SK-MEL-5 (cell line): ENCODE data around the gene SMPD2. TPM values are rescaled to one million over a fixed set of nuclear protein-coding genes. Genes with fewer than 3 reads are reported as not detected.

ENCODE experiments used
- DNase-seq: peaks from one replicate; pipeline ENCODE4 v3.0.0-alpha.2; 2016; ENCODE audit warnings: low read depth, low spot score
- in situ Hi-C: cut with HindIII; loops from 2 replicates; pipeline ENCODE4 v1.10.0; 2016; ENCODE audit warnings: low sequenced_read_pairs, high pct_unique_total_duplicates, low pct_unique_long_range_greater_than_20kb
- total RNA-seq: library from RNA; depleted of rRNA; stranded (reverse); fragments of >200 nt; shearing (Covaris generic); gene quantifications from 2 replicates; pipeline ENCODE4 v1.2.3, GENCODE V29; 2014

Gene SMPD2
- total RNA-seq, 1 experiment from 2014 or later, result 32.7 TPM

DNA sequence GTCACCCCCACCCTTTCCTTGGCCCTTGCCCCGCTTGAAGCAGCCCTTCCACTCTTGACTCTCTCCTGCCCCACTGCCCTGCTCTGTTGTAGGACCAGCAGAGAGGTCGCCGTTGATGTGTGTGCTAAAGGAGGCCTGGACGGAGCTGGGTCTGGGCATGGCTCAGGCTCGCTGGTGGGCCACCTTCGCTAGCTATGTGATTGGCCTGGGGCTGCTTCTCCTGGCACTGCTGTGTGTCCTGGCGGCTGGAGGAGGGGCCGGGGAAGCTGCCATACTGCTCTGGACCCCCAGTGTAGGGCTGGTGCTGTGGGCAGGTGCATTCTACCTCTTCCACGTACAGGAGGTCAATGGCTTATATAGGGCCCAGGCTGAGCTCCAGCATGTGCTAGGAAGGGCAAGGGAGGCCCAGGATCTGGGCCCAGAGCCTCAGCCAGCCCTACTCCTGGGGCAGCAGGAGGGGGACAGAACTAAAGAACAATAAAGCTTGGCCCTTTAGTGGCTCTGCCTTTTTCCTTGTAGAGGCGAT, 3.0 kb downstream of the SMPD2 start:
- in situ Hi-C loops, result no loop called here

GRCh38 chr6:109445382-109445781, 4.9 kb downstream of the SMPD2 start:
- no peak for DNase-seq
- in situ Hi-C loops, result no loop called here

More for the DNA sequence above, 3.0 kb downstream of the SMPD2 start:
- no peak for DNase-seq

- no peak for DNase-seq
- in situ Hi-C loops, result no loop called here
These were observed 5.5 kb downstream of the SMPD2 start for GRCh38 chr6:109446072-109446471.

DNA sequence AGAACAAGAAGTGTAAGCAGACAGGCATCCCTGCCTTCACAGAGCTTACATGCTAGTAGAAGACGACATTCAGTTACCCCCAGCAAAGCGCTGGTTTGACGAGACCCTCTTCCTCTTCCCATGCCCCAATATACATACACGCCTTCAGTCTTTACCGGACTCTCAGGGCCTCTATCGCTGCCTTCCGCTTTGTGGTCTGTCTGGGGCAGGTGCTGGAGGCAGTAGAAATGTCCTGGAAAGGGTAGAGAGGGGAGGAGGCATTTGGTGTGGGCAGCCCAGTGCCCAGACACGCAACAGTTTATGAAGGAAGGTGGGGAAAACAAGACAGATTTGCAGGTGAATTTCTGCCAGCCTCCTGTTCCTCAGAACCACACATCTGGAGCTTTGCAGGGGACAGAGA, 6.0 kb downstream of the SMPD2 start:
- in situ Hi-C loops, result no loop called here
- no peak for DNase-seq

- DNase-seq, result no peak
- in situ Hi-C loops, result no loop called here
These were observed 6.6 kb downstream of the SMPD2 start for GRCh38 chr6:109447087-109447486.

GRCh38 chr6:109447878-109448555, 7.5 kb downstream of the SMPD2 start:
- DNase-seq, result no peak
- in situ Hi-C loops, result no loop called here

DNA sequence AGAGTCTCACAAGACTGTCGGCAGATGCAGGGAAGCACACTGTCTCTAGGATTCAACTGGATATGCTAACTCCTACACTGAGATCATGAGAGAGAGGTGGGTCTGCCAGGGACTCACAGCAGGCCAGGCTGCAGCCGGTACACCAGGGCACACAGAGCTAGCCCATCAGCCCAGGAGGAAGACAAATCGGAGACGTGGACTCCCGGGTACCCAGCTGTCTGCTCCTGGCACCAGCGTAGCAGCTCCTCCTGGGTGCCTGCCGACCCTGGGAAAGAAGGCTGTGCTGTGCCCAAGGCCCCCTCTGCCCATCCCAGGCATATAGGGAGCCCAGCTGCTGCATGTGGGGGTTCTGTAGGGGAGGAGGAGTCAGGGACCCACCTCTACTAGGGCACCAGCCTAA, 8.1 kb downstream of the SMPD2 start:
- in situ Hi-C loops, result no loop called here
- DNase-seq, result no peak

DNA sequence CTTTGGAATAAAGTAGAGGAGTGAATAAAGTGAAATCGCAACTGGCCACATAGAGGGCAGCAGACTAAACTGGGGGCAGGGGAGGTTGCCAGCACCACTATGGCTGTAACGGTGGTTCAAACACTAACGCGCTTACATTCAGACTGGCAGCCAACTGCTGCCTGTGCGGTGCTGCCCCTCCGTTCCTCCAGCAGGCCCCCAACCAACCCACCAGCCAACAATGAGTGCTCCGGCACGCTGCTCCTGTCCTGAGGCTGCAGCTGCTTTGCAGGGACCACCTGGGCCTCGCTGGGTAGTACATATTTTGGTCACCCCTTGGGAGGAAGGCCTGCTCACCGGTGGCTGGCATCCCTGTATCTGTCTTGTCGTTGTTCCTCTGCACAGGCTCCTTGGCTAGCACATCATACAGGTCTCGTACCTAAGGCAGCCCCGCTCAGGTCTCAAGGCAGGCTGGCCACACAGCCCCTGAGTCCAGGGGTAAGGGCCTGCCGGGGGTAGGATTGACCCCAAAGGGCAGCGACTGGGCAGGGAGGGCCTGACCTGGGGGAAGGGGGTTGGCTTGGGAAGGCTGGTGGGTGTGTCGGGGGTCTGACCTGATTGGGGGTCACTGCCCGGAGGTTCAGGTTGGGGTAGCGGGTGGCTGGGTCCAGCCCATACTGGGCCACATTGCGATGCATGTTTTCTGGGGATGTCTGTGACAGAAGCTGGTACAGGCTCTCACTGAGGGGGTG, 8.7 kb downstream of the SMPD2 start:
- in situ Hi-C loops, result no loop called here
- no peak for DNase-seq

DNA sequence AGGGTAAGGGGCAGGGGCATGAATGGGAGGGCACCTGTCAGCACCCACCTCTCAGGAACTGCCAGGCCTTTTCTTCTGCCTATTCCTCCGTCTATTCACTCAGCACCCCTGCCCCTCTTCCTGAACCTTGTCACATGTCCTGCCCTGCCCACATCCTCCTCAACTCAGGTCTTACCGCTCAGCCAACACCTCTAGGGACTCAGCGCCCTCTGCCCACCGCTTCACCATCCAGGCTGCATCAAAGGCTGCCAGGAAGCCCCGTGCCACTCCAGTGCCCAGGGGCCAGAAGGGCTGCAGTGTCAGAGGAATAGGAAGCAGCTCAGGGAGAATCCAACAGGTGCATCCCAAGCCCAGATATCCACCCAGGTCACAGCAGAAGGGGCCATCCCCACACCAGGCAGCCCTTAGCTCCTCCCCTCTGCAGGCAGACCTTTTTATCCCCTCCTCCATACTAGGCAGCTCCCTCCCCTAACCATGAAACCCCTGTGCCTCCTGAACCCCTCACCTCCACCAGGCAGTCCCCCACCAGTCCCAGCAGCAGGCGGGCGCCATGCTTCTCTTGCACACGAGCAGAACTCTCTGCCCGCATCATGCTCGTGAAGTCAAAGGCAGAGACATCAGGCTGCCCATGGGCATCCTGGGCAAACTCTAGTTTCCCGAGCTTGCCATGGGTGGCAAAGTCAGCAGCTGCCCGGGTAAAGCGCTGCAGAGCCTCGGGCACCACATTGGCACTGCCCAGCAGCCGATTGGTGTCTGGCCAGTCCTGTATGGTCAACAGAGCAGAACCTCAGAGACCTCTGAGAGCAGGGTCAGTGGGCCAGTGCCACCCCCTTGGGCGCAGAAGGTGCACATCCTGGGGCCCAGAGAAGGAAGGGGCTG, 9.5 kb downstream of the SMPD2 start:
- no peak for DNase-seq
- in situ Hi-C loops, result no loop called here

DNA sequence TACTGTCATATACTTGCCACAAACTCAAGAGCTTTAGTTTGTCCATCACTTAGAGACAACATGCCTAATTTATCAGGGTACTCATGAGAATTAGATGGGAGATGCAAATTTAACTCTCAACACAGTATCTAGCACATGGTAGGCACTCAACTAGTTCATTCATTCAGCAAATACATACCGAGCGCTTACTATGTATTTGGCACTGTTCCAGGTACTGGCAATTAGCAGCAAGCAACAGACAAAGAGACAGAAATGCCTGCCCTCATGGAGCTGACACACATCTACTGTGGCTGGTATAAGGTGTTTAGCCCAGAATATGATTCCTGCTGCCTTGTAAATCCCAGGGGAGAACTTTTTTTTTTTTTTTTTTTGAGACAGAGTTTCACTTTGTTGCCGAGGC, 10.3 kb downstream of the SMPD2 start:
- no peak for DNase-seq
- in situ Hi-C loops, result no loop called here

DNA sequence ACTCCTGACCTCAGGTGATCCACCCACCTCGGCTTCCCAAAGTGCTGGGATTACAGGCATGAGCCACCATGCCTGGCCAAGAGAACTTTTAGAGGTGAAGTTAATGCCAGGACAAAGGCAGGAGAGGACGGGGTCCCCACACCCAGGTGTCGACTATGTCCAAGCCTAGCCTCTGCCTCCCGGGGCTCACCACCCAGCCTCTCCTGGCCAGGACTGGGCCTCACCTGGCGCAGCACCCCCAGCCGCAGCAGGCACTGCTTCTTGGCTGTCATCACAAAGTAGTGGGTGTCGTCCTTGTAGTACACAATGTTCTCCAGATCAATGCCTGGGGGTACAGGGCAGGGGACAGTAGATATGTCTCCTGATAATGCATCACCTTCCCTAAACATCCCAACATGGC, 10.9 kb downstream of the SMPD2 start:
- no peak for DNase-seq
- in situ Hi-C loops, result no loop called here

DNA sequence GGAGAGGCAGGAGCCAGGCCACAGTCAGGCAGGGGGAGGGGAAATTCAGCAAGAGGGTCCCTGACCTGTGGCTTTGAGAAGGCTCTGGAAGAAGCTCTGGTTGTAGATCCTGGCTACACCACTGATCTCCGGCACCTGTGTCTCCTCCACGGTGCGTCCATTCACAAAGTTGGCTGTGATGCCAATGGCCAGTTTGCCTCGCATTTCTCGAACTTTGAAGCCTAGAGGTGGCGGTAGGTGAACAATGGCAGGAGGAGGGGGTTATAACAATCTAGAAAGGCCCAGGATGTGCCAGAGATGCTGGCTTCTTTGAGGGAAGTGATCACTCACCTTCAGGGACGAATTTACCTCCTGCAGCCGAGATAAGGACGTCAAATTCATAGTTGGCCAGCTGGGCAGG, 11.7 kb downstream of the SMPD2 start:
- in situ Hi-C loops, result no loop called here
- DNase-seq, result no peak

DNA sequence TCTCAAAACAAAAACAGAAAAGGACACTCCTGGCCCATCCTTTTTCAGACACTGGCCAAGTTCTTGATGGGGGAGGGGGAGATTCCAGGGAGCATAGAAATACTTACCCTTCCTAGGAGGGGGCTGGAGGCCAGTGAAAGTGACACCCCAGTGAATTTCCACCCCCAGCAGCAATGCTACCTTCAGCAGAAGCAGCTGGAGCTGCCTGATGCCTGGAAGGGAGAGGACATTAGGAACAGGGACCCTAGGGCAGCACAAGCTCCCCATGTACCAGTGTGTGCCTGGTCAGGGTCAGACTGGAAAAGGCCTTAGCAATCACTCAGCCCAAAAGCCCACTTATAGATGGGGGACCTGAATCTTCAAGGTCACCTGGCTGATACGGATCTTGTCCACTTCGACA, 12.6 kb downstream of the SMPD2 start:
- DNase-seq, result no peak
- in situ Hi-C loops, result no loop called here

GRCh38 chr6:109453594-109454495, 13.3 kb downstream of the SMPD2 start:
- in situ Hi-C loops, result no loop called here
- no peak for DNase-seq

- in situ Hi-C loops, result no loop called here
- DNase-seq, result peak; percentile 51
These were observed 14.2 kb downstream of the SMPD2 start for GRCh38 chr6:109454496-109455436.

- in situ Hi-C loops, result no loop called here
- no peak for DNase-seq
These were observed 15.1 kb downstream of the SMPD2 start, which contains the start of gene MICAL1 for GRCh38 chr6:109455437-109456110. TSS of gene MICAL1 (minus strand) at chr6:109455772. CDS start at chr6:109454196, 1,576 bp downstream.
